Activated CD4-positive, alpha-beta T cell treated with anti-CD3 and anti-CD28 coated beads, Interleukin-2, amount 50 U/mL, for 24 hours (primary cell): ENCODE results near the gene SUOX.
"Not testable (repeated sequence)": the region's sequence is repeated elsewhere in the genome, so short reads cannot be mapped to it uniquely, and the experiment has no call there.

Source experiments
- DNase-seq, 2 donors: peaks; one replicate each; pipeline ENCODE4 v3.0.0-alpha.2; 2020; ENCODE audit warnings: low read depth in 1 of 2, low spot score in 1 of 2

SUOX gene

GRCh38 chr12:55983232-55983842, 13.7 kb upstream of the SUOX start:
- no peak for DNase-seq

DNA sequence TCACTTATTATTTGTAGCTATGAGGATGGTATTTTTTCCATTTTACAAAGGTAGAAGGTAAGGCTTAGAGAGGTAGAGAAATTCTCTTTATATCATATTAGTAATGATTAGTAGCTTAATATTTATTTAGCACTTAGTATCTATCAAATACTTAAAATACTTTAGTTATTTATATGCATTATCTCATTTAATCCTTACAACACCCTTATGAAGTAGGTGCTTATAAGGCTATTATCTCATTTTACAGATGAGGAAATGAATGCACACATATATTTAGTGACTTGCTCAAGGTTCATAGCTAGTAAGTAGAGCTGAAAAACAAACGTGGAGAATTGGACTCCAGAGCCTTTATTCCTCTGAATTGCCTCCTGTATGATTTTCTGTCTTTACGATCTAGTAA, 12.2 kb upstream of the SUOX start:
- no peak for DNase-seq

DNA sequence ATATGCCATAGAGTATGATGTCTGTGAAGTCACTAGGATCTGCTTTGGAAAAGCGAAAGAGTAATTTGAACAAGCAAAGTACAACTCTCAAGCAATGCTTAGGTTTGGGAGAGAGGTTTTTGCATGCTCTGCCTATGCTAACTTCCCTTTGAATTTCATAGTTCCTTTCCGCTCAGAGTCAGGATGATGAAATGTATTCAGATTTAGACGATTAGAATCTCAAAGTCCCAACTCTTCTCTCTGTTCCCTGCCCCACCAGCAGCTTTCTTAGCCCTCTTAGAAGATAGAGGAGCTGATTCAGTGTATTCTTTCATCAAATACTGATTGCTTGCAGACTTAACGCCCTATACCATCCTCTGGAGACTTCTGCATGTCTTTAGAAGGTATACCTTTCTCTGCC, 11.7 kb upstream of the SUOX start:
- no peak for DNase-seq

GRCh38 chr12:55985976-55986375, 11.1 kb upstream of the SUOX start:
- not testable (repeated sequence) for DNase-seq

GRCh38 chr12:55991110-55991509, 6.0 kb upstream of the SUOX start:
- no peak for DNase-seq

GRCh38 chr12:55993230-55993853, 3.7 kb upstream of the SUOX start:
- DNase-seq, result no peak

- no peak for DNase-seq
Measured at GRCh38 chr12:55995366-55995765, 1.7 kb upstream of the SUOX start.

- DNase-seq, result peak; percentile 20 to 70
Measured at GRCh38 chr12:55996201-55996714, 818 bp upstream of the SUOX start.

DNA sequence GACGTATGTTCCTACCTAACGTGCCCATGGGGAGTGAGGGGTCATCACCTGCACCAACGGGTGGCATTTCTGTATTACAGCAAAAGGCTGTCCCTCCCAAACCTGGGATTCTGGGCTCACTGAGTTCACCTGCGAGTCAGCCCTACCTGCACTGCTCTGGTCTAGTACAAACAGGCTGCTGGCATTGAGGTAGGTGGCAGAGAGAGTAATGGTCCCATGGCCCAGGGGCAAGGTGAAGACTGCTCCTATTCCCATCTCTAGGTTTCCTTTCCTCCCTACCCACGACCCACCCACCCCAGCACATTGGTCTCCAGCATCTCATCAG, 421 bp downstream of the SUOX start:
- no peak for DNase-seq

DNA sequence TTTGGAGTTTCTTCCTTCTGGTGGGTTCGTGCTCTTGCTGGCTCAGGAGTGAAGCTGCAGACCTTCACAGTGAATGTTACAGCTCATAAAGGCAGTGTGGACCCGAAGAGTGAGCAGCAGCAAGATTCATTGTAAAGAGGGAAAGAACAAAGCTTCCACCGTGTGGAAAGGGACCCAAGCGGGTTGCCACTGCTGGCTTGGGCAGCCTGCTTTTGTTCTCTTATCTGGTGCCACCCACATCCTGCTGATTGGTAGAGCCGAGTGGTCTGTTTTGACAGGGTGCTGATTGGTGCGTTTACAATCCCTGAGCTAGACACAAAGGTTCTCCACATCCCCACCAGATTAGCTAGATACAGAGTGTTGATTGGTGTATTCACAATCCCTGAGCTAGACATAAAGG, 2.4 kb downstream of the SUOX start:
- DNase-seq, result not testable (repeated sequence)

GRCh38 chr12:55999999-56000540, 3.0 kb downstream of the SUOX start:
- DNase-seq, result not testable (repeated sequence)

GRCh38 chr12:56001487-56002100, 4.5 kb downstream of the SUOX start:
- DNase-seq, result no peak

DNA sequence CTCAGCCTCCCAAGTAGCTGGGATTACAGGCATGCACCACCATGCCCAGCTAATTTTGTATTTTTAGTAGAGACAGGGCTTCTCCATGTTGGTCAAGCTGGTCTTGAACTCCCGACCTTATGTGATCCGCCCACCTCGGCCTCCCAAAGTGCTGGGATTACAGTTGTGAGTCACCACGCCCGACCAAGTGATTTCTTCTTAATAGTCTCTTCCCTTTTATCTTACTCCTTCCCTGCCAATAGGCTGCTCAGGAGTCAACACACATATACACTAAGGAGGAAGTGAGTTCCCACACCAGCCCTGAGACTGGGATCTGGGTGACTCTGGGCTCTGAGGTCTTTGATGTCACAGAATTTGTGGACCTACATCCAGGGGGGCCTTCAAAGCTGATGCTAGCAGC, 6.3 kb downstream of the SUOX start:
- not testable (repeated sequence) for DNase-seq

DNA sequence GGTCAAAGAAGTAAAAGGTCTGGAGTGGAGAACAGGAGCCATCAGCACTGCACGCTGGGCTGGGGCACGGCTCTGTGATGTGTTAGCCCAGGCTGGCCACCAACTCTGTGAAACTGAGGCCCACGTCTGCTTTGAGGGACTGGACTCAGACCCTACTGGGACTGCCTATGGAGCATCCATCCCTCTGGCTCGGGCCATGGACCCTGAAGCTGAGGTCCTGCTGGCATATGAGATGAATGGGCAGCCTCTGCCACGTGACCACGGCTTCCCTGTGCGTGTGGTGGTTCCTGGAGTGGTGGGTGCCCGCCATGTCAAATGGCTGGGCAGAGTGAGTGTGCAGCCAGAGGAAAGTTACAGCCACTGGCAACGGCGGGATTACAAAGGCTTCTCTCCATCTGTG, 7.1 kb downstream of the SUOX start:
- no peak for DNase-seq

GRCh38 chr12:56007564-56008559, 10.8 kb downstream of the SUOX start:
- peak; percentile 41 to 46 for DNase-seq

DNA sequence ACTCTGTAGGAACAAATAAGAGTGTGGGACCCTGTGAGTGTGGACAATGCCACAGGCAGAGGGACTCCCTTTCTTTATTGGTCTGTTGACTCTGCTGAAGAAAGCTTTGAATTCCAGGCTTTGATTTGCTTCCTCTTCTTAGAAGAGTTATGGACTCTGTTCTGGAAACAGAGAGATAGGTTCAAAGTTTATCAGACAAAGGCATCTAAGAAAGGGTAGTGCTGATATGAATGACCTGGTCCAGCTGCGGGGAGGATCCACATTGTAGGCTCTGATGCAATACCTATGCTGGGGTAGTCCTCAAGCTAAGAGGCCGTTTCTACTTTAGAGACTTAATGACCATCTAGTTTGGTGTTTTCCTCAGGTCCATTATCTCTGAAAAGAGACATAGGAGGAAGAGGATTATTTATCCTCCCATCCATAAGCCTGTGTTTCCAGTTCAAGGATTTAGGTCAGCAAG, 13.1 kb downstream of the SUOX start:
- no peak for DNase-seq

DNA sequence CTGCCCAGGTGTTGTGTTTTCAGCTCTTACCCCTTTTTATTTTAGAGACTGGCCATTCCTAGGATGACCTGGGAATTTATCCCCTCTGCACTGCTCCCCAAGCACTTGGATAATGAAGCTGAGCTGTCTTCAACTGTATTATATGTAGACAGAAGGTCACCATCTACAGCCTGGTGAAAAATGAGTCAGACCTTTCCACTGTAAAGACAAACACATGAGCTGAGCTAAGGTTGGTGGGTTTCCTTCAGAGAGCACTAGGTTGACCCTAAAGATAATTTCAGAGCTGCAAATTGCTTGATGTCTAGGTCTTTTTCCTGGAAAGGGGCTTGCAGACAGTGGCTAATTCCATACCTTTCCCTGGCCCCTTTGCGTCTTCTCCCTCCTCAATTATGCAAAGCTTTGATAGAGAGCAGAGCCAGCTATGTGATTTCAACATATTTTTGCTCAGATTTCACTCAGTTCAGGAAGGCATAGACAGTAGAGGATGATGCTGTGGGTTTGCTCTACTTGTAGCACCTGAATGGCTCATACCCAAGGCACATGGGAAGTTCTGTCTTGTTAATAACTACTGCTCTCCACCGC, 14.5 kb downstream of the SUOX start:
- no peak for DNase-seq

GRCh38 chr12:56013482-56013881, 16.4 kb downstream of the SUOX start:
- DNase-seq, result no peak

- DNase-seq, result no peak
Measured at GRCh38 chr12:56014205-56014604, 17.1 kb downstream of the SUOX start.

DNA sequence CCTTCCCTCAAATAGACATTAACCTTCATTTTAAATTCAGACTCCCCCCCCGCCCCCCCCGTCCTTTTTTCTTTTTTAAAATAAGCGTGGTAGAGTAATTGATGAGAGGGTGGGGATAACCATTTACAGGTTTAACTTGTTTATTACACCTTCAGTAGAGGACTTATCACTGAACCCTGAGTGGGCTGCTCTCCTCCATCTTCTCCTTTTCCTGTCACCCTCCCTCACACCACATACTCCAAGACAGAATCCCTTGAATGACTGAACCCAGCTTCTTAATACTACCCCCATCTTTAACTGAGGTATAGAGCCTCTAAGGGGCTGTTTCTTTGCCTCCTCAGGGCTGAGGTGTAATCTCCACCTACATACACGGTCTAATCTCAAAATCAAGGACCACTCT, 20.1 kb downstream of the SUOX start:
- DNase-seq, result no peak

DNA sequence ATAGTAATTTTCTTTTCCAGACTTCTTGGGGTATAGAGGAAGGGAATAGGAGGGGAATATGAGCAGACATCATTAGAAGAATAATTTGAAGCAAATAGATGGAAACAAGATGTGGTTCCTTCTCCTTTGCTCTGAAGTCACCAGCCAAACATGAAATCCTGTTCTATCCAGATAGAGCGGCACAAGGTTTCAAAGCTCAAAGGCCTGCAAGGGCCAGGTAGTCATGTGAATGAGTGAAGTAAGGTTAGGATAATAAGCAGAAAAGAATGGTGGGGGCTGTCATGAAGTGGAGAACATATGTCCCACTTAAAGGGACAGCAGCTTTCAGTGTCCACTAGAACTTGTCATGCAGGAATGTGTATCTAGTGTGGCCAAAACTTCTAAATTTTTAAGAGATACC, 21.3 kb downstream of the SUOX start:
- DNase-seq, result no peak
